Measurements from ENCODE around the gene AAMDC.

Gene AAMDC

DNA sequence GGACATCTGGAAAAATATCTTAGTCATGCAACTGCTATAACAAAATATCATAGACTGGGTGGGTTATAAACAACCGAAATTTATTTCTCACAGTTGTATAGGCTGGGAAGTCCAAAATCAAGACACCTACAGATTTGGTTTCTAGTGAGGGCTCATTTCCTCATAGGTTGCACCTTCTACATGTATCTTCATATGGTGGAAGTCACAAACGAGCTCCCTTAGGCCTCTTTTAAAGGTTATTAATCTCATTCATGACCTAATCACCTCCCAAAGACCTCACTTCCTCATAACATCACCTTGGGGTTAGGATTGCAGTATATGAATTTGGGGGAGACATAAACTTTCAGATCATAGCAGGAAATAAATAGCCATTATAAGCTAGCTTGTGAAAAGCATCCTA is 88.3 kb downstream of the AAMDC start:
- no peak for TF ChIP-seq CREB1 (IDR thresholded peaks at IDR 0.05; ENCODE audit: low read depth)
- no peak for TF ChIP-seq CEBPB (IDR thresholded peaks at IDR 0.05)
- TF ChIP-seq YY1 (IDR thresholded peaks at IDR 0.05; ENCODE audit: low read depth): no peak
- TF ChIP-seq EP300 (IDR thresholded peaks at IDR 0.05; ENCODE audit: borderline replicate concordance): no peak
- no peak for TF ChIP-seq MAX (IDR thresholded peaks at IDR 0.05)
- no peak for TF ChIP-seq TAF1 (IDR thresholded peaks at IDR 0.05; ENCODE audit: low read depth)
- TF ChIP-seq, protein P1, sequence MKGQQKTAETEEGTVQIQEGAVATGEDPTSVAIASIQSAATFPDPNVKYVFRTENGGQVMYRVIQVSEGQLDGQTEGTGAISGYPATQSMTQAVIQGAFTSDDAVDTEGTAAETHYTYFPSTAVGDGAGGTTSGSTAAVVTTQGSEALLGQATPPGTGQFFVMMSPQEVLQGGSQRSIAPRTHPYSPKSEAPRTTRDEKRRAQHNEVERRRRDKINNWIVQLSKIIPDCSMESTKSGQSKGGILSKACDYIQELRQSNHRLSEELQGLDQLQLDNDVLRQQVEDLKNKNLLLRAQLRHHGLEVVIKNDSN (IDR thresholded peaks at IDR 0.05): no peak
- TF ChIP-seq RAD21 (IDR thresholded peaks at IDR 0.05; ENCODE audit: low read depth): no peak
- no peak for TF ChIP-seq ZBTB7A (IDR thresholded peaks at IDR 0.05; ENCODE audit: low read depth)
- no peak for TF ChIP-seq REST (IDR thresholded peaks at IDR 0.05; ENCODE audit: low read depth)
- no peak for TF ChIP-seq NFIC (IDR thresholded peaks at IDR 0.05)
- no peak for TF ChIP-seq TCF12 (IDR thresholded peaks at IDR 0.05; ENCODE audit: low read depth)
- TF ChIP-seq TEAD4 (IDR thresholded peaks at IDR 0.05): no peak
- no peak for TF ChIP-seq EGR1 (IDR thresholded peaks at IDR 0.05)
- TF ChIP-seq FOXM1 (IDR thresholded peaks at IDR 0.05; ENCODE audit: borderline replicate concordance, low read depth): no peak
